GM23338 (cell line): Measurements from ENCODE around the gene ANO4. TPM values are rescaled to one million over a fixed set of nuclear protein-coding genes. Genes with fewer than 3 reads are reported as not detected.

ENCODE experiments used
- ATAC-seq: fragments of 200-7000 bp; cut with Tn5 transposase; 3 replicates; pipeline ENCODE4 v1.9.1; 2020
- DNase-seq: peaks from one replicate; pipeline ENCODE4 v3.0.0-alpha.2; 2015; ENCODE audit warnings: low spot score
- H2AFZ ChIP-seq: fragments of 200-600 bp; sonication (generic); 2 replicates; pipeline ENCODE4 v1.8.0; 2016; ENCODE audit warnings: antibody characterized with exemption, mild to moderate bottlenecking, moderate library complexity
- H3F3A ChIP-seq: fragments of 200-600 bp; sonication (generic); replicated peaks from 2 replicates; pipeline ENCODE4 v1.8.0; 2017; ENCODE audit warnings: antibody characterized with exemption, mixed run types, low read depth
- H3K27ac ChIP-seq: fragments of 200-600 bp; sonication (generic); 2 replicates; pipeline ENCODE4 v1.6.1; 2016; ENCODE audit warnings: low read depth
- H3K27me3 ChIP-seq: fragments of 200-600 bp; sonication (generic); 2 replicates; pipeline ENCODE4 v1.8.0; 2016; ENCODE audit warnings: mild to moderate bottlenecking, mixed run types, moderate library complexity; ENCODE audit not compliant: insufficient read depth
- H3K36me3 ChIP-seq: fragments of 200-600 bp; sonication (generic); 2 replicates; pipeline ENCODE4 v1.8.0; 2016; ENCODE audit warnings: mild to moderate bottlenecking; ENCODE audit not compliant: insufficient read depth
- H3K4me1 ChIP-seq: fragments of 200-600 bp; sonication (generic); 2 replicates; pipeline ENCODE4 v1.8.0; 2016; ENCODE audit warnings: mild to moderate bottlenecking, moderate library complexity; ENCODE audit not compliant: insufficient read depth
- H3K4me2 ChIP-seq: fragments of 200-600 bp; sonication (generic); 2 replicates; pipeline ENCODE4 v1.7.1; 2017; ENCODE audit warnings: mixed run types
- H3K4me3 ChIP-seq: fragments of 200-600 bp; sonication (generic); 2 replicates; pipeline ENCODE4 v1.6.1; 2016; ENCODE audit warnings: mixed run types
- H3K79me2 ChIP-seq: fragments of 200-600 bp; sonication (generic); replicated peaks from 2 replicates; pipeline ENCODE4 v1.8.0; 2017; ENCODE audit warnings: mild to moderate bottlenecking; ENCODE audit not compliant: insufficient read depth
- H3K9me2 ChIP-seq: fragments of 200-600 bp; sonication (generic); 2 replicates; pipeline ENCODE4 v1.8.0; 2017; ENCODE audit not compliant: insufficient read depth
- H4K20me1 ChIP-seq: fragments of 200-600 bp; sonication (generic); replicated peaks from 2 replicates; pipeline ENCODE4 v1.8.0; 2017; ENCODE audit warnings: mild to moderate bottlenecking; ENCODE audit not compliant: insufficient read depth
- H3K27ac Mint-ChIP-seq: 2 replicates; pipeline ENCODE4 v1.8.0; 2020; ENCODE audit warnings: inconsistent platforms, mild to moderate bottlenecking, moderate library complexity, mixed read lengths
- H3K27me3 Mint-ChIP-seq: 3 replicates; pipeline ENCODE4 v1.8.0; 2022; ENCODE audit warnings: low read depth, mild to moderate bottlenecking, moderate library complexity, mixed read lengths, inconsistent platforms; ENCODE audit not compliant: insufficient read depth, poor library complexity
- H3K36me3 Mint-ChIP-seq: 3 replicates; pipeline ENCODE4 v1.8.0; 2021; ENCODE audit warnings: low read depth, mild to moderate bottlenecking, inconsistent platforms, moderate library complexity, mixed read lengths
- H3K4me1 Mint-ChIP-seq: 3 replicates; pipeline ENCODE4 v1.8.0; 2020; ENCODE audit warnings: mild to moderate bottlenecking, inconsistent platforms, mixed read lengths
- H3K4me3 Mint-ChIP-seq: 3 replicates; pipeline ENCODE4 v1.8.0; 2021; ENCODE audit warnings: moderate library complexity, mild to moderate bottlenecking, inconsistent platforms, mixed read lengths
- H3K9me3 Mint-ChIP-seq: 3 replicates; pipeline ENCODE4 v1.8.0; 2020; ENCODE audit warnings: moderate library complexity, mild to moderate bottlenecking, inconsistent platforms, mixed read lengths
- CREB1 ChIP-seq: fragments of 250-450 bp; sonication (Bioruptor Pico); IDR thresholded peaks from 2 replicates; pipeline ENCODE4 v1.5.0; 2020; ENCODE audit warnings: low read depth, mild to moderate bottlenecking, moderate library complexity
- CTCF ChIP-seq, 2 experiments: fragments of 200-600 bp in 1 of 2; sonication (generic) in 1 of 2; conservative IDR thresholded peaks; 2 replicates each; pipeline versions ENCODE4 v1.5.1 to v1.6.1; 2016 to 2017; ENCODE audit warnings: antibody characterized with exemption in 2 of 2, low read depth in 2 of 2, mild to moderate bottlenecking in 2 of 2, moderate library complexity in 1 of 2
- EZH2 ChIP-seq: fragments of 200-600 bp; sonication (generic); IDR thresholded peaks from one replicate; pipeline ENCODE4 v1.8.0; 2017; ENCODE audit warnings: antibody characterized with exemption, mild to moderate bottlenecking, low read depth; ENCODE audit not compliant: unreplicated experiment
- EZH2phosphoT487 ChIP-seq: fragments of 200-600 bp; sonication (generic); IDR thresholded peaks from one replicate; pipeline ENCODE4 v1.8.1; 2018; ENCODE audit warnings: antibody characterized with exemption; ENCODE audit not compliant: unreplicated experiment
- POLR2AphosphoS5 ChIP-seq: IDR thresholded peaks from 2 replicates; pipeline ENCODE4 v1.6.1; 2016; ENCODE audit warnings: antibody characterized with exemption, low read depth
- STAT1 ChIP-seq: IDR thresholded peaks from one replicate; pipeline ENCODE4 v1.6.1; 2016; ENCODE audit warnings: antibody characterized with exemption; ENCODE audit not compliant: unreplicated experiment
- ZNF114 ChIP-seq: fragments of 250-450 bp; sonication (Bioruptor Pico); IDR thresholded peaks from 2 replicates; pipeline ENCODE4 v1.5.0; 2020; ENCODE audit warnings: mild to moderate bottlenecking, moderate library complexity
- ZNF331 ChIP-seq: fragments of 250-450 bp; sonication (Bioruptor Pico); IDR thresholded peaks from 2 replicates; pipeline ENCODE4 v1.5.0; 2020; ENCODE audit warnings: low read depth, mild to moderate bottlenecking, moderate library complexity
- polyA plus RNA-seq: library from polyadenylated mRNA; unstranded; fragments of >200 nt; fragmentation: Nextera tagmentation; extraction: Ambion mirVana; gene quantifications from 2 replicates; pipeline ENCODE4 v1.2.1, GENCODE V29; 2016
- total RNA-seq: library from RNA; depleted of rRNA; stranded (reverse); fragments of >200 nt; shearing (Covaris generic); gene quantifications from 2 replicates; pipeline ENCODE4 v1.2.3, GENCODE V29; 2014
- TF ChIP-seq, protein P1 (sequence below): IDR thresholded peaks from 2 replicates; pipeline ENCODE4 v1.6.1; 2016; ENCODE audit warnings: antibody characterized with exemption
- TF ChIP-seq, protein P2 (sequence below): IDR thresholded peaks from one replicate; pipeline ENCODE4 v1.6.1; 2018; ENCODE audit warnings: antibody characterized with exemption; ENCODE audit not compliant: unreplicated experiment

Gene ANO4
- total and polyA plus RNA-seq, 2 experiments from 2014 or later: 1.7 to 8.7 TPM

GRCh38 chr12:100851637-100852036 lies 57.1 kb downstream of the ANO4 start:
- Histone ChIP-seq H3K4me3 (no peak overlapping the region), H3K79me2 (no peaks in the 10 kb centered on the region), H3K36me3 (no peaks in the 10 kb centered on the region), H3K4me1 (0 out of 2 replicates have a peak, but pooled peaks cover 4% of the 10 kb centered on the region), H3K4me2 (no peak overlapping the region), H2AFZ (no peak overlapping the region), H3K27me3 (no peaks in the 10 kb centered on the region), H3K9me2 (peaks cover 8% of the 10 kb centered on the region; the same call in 1 of the 2 replicates), H3F3A (no peaks in the 10 kb centered on the region), H4K20me1 (no peaks in the 10 kb centered on the region), H3K27ac (no peak overlapping the region)
- TF ChIP-seq CTCF (conservative IDR thresholded peaks at IDR 0.05; ENCODE audit: low read depth in 2 of 2): no peak
- TF ChIP-seq, protein P1, sequence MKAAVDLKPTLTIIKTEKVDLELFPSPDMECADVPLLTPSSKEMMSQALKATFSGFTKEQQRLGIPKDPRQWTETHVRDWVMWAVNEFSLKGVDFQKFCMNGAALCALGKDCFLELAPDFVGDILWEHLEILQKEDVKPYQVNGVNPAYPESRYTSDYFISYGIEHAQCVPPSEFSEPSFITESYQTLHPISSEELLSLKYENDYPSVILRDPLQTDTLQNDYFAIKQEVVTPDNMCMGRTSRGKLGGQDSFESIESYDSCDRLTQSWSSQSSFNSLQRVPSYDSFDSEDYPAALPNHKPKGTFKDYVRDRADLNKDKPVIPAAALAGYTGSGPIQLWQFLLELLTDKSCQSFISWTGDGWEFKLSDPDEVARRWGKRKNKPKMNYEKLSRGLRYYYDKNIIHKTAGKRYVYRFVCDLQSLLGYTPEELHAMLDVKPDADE: no peak
- no peak for TF ChIP-seq STAT1
- no peak for TF ChIP-seq ZNF331 (CRISPR knock-in tag)
- TF ChIP-seq CREB1 (CRISPR knock-in tag): no peak
- peak; percentile 76 for ATAC-seq
- H3K27ac Mint-ChIP-seq: no peak overlapping the region
- H3K27me3 Mint-ChIP-seq: peaks cover 2% of the 10 kb centered on the region
- H3K9me3 Mint-ChIP-seq: no peaks in the 10 kb centered on the region
- DNase-seq: peak; percentile 35
- H3K4me3 Mint-ChIP-seq: no peak overlapping the region
- H3K36me3 Mint-ChIP-seq: no peaks in the 10 kb centered on the region
- peaks cover 12% of the 10 kb centered on the region for H3K4me1 Mint-ChIP-seq

DNA sequence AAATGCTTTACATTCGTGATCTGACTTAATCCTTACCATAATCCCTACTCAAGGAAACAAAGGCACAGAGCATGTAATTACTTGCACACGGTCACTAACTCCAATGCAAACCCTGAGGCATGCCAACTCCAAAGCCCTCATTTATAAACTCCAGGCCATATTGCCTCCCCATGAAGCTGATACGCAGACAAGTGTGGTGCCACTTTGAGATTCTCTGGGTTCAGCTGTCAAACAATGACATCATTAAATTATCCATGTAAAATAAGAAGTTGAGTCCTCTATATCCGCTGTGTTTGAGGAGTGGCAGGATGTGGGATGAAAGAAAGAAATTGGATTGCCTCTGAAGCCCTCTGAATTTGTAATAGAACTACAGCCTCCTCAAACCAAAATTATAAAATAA lies 62.8 kb downstream of the ANO4 start:
- no peak overlapping the region for H3K4me2 ChIP-seq
- H3K9me2 ChIP-seq: no peaks in the 10 kb centered on the region
- TF ChIP-seq EZH2phosphoT487 (no peak), CTCF (conservative IDR thresholded peaks at IDR 0.05; ENCODE audit: low read depth in 2 of 2) (no peak), STAT1 (no peak), CREB1 (CRISPR knock-in tag) (no peak), ZNF114 (no peak), POLR2AphosphoS5 (no peak), EZH2 (no peak), ZNF331 (CRISPR knock-in tag) (no peak)
- TF ChIP-seq, protein P2, sequence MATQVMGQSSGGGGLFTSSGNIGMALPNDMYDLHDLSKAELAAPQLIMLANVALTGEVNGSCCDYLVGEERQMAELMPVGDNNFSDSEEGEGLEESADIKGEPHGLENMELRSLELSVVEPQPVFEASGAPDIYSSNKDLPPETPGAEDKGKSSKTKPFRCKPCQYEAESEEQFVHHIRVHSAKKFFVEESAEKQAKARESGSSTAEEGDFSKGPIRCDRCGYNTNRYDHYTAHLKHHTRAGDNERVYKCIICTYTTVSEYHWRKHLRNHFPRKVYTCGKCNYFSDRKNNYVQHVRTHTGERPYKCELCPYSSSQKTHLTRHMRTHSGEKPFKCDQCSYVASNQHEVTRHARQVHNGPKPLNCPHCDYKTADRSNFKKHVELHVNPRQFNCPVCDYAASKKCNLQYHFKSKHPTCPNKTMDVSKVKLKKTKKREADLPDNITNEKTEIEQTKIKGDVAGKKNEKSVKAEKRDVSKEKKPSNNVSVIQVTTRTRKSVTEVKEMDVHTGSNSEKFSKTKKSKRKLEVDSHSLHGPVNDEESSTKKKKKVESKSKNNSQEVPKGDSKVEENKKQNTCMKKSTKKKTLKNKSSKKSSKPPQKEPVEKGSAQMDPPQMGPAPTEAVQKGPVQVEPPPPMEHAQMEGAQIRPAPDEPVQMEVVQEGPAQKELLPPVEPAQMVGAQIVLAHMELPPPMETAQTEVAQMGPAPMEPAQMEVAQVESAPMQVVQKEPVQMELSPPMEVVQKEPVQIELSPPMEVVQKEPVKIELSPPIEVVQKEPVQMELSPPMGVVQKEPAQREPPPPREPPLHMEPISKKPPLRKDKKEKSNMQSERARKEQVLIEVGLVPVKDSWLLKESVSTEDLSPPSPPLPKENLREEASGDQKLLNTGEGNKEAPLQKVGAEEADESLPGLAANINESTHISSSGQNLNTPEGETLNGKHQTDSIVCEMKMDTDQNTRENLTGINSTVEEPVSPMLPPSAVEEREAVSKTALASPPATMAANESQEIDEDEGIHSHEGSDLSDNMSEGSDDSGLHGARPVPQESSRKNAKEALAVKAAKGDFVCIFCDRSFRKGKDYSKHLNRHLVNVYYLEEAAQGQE: no peak
- TF ChIP-seq, protein P1: no peak
- no peak overlapping the region for H3K4me3 ChIP-seq
- Mint-ChIP-seq H3K9me3 (no peaks in the 10 kb centered on the region), H3K4me1 (peaks cover 8% of the 10 kb centered on the region; the same call in 2 of the 3 replicates), H3K27me3 (peaks cover 4% of the 10 kb centered on the region), H3K4me3 (no peak overlapping the region), H3K36me3 (no peaks in the 10 kb centered on the region), H3K27ac (no peak overlapping the region)
- H3F3A ChIP-seq: no peaks in the 10 kb centered on the region
- DNase-seq (no peak), ATAC-seq (no peak)
- H3K79me2 ChIP-seq: no peaks in the 10 kb centered on the region
- H4K20me1 ChIP-seq: no peaks in the 10 kb centered on the region
- H2AFZ ChIP-seq: no peak overlapping the region
- H3K4me1 ChIP-seq: 0 out of 2 replicates have a peak, but pooled peaks cover 4% of the 10 kb centered on the region
- H3K27me3 ChIP-seq: no peaks in the 10 kb centered on the region
- no peaks in the 10 kb centered on the region for H3K36me3 ChIP-seq
- no peak overlapping the region for H3K27ac ChIP-seq
